ENCODE results near the gene TRHDE. TPM values are rescaled to one million over a fixed set of nuclear protein-coding genes. Genes with fewer than 3 reads are reported as not detected.

TRHDE gene, protein sequence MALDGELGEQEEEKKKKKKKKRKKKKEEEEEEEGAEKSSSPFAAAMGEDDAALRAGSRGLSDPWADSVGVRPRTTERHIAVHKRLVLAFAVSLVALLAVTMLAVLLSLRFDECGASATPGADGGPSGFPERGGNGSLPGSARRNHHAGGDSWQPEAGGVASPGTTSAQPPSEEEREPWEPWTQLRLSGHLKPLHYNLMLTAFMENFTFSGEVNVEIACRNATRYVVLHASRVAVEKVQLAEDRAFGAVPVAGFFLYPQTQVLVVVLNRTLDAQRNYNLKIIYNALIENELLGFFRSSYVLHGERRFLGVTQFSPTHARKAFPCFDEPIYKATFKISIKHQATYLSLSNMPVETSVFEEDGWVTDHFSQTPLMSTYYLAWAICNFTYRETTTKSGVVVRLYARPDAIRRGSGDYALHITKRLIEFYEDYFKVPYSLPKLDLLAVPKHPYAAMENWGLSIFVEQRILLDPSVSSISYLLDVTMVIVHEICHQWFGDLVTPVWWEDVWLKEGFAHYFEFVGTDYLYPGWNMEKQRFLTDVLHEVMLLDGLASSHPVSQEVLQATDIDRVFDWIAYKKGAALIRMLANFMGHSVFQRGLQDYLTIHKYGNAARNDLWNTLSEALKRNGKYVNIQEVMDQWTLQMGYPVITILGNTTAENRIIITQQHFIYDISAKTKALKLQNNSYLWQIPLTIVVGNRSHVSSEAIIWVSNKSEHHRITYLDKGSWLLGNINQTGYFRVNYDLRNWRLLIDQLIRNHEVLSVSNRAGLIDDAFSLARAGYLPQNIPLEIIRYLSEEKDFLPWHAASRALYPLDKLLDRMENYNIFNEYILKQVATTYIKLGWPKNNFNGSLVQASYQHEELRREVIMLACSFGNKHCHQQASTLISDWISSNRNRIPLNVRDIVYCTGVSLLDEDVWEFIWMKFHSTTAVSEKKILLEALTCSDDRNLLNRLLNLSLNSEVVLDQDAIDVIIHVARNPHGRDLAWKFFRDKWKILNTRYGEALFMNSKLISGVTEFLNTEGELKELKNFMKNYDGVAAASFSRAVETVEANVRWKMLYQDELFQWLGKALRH
- total RNA-seq = not detected in 2 replicates

DNA sequence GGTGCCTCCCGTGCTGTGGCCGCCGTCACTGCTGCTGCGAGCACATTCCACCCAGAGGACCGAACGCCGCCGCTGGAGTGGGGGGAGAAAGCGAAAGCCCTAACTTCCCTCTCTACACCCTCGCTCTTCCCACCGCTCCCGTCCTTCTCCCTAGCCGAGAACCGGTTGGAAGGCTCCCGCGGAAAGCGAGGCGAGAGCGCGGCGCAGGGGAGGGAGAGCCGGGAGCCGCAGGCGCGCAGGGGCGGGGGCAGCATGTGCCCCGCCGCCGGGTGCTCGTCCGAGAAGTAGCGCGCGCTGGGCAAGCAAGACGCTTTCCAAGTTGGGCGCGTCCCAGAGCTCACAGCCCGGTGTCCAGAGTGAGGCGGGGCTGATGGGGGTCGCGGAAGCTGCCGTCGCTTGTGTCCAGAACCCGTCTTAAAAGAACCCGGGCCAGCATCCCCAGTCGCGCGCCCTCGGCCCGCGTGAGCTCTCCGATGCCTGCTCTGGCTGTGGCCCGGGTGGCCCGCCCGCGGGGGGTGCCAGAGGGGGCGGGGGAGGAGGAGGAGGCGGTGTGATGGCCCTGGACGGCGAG lies at the start of gene TRHDE:
Gene TRHDE, plus strand, starts transcription at position 280 of the 571 bp plus-strand sequence. Its CDS starts 274 bp downstream, at position 554.
- intact Hi-C loops (cut with micrococcal nuclease) = no loop called here

DNA sequence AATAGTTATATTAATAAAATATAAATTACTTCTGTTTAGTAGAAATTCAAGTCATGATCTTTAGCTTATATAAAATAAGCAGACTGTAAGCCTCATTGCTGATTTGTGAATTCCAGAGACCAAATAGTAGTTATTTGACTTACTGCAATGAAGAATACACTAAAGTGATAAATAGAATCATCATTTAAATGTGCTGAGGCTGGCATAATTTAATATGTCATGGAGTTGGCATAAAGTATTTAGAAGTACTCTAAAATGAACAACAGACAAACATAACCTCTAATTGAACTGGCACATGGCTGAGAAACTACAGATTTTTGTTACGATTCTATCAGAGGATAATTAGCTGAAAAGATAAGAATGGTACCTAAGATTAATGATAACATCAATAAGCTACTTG lies 45.7 kb upstream of the TRHDE start:
- intact Hi-C loops (cut with micrococcal nuclease) = no loop called here

DNA sequence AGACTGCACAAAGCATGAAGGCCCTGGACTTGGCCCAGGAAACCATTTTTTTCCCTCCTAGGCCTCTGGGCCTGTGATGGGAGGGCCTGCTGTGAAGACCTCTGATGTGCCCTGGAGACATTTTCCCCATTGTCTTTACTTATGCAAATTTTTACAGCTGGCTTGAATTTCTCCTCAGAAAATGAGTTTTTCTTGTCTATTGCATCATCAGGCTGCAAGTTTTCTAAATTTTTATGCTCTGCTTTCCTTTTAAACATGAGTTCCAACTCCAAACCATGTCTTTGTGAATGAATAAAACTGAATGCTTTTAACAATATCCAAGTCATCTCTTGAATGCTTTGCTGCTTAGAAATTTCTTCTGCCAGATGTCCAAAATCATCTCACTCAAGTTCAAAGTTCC lies 43.7 kb upstream of the TRHDE start:
- intact Hi-C loops (cut with micrococcal nuclease) = no loop called here

DNA sequence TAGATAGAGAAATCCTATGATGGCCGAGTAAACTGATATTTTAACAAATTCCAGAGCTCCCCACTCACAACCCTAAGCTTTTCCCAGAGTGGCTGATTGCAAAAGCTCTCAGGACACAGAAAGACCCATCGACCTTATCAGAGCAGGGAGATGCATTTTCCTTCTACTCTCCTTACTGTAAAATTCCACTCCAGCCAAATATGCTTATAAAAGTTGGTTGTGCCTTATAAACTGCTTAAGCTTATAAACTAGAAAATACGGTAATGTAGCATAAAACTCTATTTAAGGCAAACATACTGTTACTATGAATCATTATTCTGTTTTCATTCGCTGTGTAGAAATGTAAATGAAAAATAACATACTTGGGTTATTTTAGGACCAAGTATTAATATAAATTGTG lies 41.6 kb upstream of the TRHDE start:
- intact Hi-C loops (cut with micrococcal nuclease) = no loop called here

DNA sequence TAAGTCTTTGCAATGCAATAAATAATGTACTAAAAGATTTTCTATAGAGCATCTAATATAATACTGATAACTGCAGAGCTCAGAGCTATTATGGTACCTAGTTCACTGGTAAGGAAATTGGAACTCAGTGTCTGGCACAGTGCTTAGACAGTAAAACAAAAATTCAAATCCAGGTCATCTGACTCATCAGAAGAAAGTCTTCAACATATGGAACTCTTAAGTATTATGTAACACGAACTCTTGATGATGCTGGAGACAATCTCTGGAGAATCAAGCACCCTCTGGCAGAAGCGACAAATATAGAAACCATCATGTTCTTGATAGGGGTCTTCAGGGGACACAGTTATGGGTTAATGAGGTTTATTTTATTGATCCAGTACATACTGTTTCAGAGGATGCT lies 37.3 kb upstream of the TRHDE start:
- intact Hi-C loops (cut with micrococcal nuclease) = no loop called here

DNA sequence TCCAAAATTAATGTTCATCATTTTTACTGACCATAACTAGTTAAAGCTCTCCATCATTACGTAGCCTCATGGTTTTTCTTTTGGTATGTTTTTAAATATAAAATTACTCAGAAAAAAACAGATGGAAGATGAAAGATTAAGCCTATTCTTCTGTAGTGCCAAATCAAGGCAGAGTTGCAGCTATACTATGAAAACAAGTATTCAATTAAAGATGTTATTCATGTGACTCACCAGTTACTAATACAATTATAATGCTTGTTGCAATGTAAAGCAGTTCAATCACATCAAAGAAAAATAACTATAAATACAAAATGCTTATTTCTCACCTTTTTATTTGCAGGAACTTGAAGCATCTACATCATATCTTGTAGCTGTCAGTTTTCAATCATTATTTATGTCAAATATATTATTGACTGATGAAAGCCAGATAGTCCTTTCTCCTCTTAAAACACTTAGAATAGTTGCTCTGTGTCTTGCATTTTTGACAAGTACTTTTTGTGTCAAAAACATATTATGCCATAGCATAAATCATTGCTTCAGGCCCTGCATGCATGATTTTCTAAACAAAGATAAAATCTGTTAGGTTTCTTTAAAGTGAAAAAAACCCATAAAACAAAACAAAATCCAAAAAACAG lies 36.0 kb upstream of the TRHDE start:
- intact Hi-C loops (cut with micrococcal nuclease) = no loop called here

DNA sequence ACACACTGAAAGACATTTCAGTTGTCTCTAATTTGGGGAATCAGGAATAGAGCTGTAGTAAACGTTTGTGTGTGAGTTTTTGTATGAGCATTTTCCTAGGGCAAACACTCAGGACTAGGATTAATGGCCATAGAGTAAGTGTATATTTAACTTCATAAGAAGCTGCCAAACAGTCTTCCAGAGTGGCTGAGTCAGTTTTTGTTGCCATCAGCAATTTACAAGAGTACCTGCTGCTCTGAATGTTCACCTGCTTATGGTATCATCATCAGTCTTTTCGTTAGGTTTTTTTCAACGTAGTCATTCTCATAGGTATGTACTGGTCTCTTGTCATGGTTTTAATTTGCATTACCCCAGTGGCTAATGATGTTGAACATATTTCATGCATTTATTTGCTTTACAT lies 30.6 kb upstream of the TRHDE start:
- intact Hi-C loops (cut with micrococcal nuclease) = no loop called here

DNA sequence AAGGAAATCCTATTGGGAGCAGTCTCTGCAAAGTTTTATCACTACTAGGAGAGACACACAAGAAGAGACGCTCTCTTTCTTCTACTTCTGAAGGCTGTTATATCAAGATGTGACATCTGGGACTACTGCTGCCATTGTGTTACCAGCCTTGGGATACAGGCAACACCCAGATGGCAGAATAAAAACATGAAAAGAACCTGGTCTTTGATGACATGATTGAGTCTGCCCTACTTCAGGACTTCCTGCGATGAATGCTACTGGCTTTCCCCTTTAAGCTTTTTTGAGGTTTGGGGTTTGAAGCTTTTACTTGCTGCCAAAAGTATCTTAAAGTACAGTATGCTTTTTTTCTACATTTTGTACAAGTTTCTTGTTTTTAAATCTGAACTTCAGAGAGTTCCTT lies 29.2 kb upstream of the TRHDE start:
- intact Hi-C loops (cut with micrococcal nuclease) = no loop called here

DNA sequence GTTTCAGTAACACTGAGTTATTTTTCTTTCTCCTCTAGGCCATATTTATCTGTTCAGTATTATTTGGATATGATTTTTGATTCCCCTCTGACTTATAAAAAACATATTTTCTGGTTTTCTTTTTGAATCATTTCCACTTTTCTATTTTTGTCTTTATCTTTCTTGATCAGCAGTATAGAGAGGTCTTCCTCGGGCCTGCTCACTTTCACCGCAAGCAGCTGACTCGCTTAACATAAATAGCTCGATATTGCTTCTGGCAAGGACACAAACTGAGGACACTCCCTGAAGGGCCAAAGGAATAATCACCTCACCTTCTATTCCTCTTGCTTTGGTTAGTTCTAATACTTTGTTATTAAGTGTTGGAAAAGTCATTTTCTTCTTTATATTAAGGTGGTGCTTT lies 25.8 kb upstream of the TRHDE start:
- intact Hi-C loops (cut with micrococcal nuclease) = no loop called here

DNA sequence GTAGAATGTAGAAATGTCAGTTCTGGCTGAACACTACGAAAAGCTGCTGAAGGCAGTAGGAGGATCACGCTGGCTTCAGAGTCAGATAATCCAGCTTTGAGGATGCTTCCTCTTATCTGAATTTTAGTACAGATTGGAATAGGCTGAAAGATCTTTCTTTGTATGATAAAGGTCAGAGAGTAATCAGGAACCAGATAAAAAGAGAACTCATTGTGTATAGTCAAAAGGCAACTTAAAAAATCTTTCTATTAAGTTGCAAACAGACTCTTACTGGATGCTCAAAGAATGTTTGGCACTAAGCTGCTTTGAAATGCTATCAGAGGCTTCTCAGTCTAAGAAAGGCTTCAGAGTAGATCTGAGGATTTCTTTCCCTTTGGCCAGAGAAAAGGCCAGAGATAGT lies 21.8 kb upstream of the TRHDE start:
- intact Hi-C loops (cut with micrococcal nuclease) = no loop called here

DNA sequence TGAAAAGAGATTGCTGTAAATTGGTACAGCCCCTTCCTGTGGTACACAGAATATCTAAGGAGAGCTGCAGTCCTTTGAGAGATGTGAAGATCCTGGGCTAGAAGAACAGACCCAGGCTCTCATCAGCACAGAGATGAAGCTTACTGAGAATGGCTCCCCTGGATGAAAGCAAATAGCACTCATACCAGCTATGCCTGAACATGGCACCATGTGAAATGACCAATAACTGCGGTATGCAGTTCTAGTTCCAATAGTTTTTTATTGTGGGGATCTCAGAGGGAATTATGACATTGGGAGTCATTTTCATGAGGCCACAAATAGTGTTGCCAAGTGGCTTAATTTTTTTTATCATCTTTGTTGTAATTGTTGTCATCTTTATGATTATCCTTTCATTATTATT lies 15.4 kb upstream of the TRHDE start:
- intact Hi-C loops (cut with micrococcal nuclease) = no loop called here

DNA sequence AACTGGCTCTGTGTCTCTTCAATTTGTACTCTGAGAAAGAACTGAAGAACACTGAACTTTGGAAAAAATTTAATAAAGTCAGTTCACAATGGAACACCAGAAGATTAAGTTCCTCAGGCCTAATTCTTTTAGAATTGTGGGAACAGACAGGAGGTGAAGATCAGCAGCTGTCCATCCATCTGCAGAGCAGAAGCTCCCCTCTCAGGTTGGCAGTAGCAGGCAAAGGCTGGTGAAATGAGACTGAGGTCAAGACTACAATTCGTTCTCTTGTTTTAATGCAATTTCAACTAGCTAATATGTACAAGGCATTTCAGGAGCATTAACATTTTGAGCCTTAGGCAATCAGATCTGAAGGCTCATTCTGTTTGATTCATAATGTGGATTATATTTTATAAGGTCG lies 10.3 kb upstream of the TRHDE start:
- intact Hi-C loops (cut with micrococcal nuclease) = no loop called here

DNA sequence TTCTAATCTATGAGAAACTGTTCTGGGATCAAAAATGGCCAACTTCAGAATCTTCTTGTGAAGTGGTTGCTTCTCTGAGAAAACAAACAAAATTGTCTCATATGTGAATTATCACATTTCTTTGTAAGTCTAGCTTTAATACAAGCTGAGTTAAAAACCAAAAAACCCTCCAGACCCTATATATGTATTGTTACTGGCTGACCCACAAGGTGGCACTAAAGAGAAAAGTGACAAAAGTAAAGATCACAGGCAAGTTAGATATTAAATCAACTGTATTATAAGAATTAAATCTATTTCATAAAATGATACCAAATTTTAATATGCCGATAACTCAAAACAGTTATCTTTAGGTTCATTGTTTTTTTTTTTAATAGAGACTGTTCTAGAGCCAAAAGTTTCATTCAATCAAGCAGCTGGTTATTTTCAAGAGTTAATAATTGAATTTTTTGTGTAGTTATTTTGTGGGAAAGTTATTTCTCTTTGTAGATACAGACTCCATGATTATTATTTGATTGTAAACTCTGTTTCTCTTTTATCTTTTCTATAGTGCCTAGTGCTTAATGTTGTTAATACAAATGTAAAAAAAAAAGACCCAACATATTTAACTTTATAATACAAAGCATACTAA lies 7.5 kb upstream of the TRHDE start:
- intact Hi-C loops (cut with micrococcal nuclease) = no loop called here

DNA sequence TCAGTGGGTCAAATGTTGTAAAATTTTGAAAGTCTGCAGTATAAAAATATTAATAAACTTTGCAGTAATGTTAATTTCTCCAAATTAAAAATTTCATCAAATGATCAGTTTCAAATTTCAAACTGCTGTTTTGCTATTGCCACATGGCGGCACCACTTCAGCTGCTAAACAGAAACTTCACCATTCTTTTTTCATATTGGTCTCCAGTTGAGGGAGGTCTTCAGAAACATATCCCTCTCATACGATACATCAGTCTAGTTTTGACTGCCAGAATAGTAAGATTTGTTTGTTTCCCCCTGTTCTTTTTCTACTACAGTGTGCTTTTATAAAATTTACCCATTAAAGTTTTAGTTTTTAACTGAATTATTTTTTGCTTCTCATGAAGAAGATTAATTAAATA lies 4.2 kb upstream of the TRHDE start:
- intact Hi-C loops (cut with micrococcal nuclease) = no loop called here

DNA sequence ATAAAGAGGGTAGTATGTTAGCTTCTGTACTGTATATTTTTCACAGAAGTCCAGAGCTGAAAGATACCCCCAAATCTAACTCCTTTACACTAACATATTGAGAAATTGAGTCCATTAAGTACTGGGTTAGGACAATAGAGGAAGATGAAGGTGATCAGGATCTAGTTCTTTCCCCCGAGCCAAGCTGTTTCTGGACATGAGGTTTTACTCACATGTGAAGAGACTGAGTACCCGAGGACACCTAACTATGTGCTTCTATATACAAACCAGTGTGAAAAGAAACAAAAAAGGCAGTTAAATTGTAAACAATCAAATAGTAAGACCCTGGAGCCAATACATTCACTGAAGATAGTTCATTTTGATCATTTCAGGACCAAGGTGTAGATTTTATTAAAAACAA lies 3.8 kb upstream of the TRHDE start:
- intact Hi-C loops (cut with micrococcal nuclease) = no loop called here

DNA sequence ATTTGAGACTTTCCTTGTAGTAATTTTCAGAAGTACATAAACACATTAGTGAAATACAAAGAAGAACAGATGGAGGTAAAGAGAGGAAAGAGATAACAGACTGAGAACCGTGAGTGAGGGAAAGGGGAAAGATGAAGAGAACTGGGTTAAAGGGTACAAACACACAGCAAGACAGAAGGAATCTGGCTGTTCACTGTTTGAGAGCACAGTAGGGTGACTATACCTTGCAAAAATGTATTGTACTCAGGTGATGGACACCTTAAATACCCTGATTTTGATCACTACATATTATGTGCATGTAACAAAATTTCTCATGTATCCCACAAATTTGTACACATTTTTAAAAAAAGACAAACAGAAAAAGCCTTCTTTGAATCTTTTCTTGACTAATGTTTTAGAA lies 2.7 kb upstream of the TRHDE start:
- intact Hi-C loops (cut with micrococcal nuclease) = no loop called here

DNA sequence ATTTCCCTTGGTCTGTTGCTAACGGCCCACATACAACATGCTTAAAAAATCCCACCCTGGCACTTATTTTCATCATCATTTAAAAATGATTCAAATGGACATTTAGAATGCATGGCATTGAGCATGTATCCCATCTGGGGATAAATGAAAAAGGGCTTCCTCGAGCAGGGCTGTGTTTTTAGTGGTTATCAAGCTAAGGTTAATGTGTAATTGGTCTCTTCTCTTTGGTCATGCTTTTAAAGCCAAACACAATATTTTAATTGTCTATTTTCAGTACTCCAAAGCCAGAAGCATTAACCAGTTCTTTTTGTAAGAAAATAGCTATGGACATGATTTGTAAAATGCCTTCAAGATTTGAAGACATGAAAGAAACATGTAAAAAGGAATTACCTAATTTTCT lies 1.9 kb upstream of the TRHDE start:
- intact Hi-C loops (cut with micrococcal nuclease) = no loop called here

DNA sequence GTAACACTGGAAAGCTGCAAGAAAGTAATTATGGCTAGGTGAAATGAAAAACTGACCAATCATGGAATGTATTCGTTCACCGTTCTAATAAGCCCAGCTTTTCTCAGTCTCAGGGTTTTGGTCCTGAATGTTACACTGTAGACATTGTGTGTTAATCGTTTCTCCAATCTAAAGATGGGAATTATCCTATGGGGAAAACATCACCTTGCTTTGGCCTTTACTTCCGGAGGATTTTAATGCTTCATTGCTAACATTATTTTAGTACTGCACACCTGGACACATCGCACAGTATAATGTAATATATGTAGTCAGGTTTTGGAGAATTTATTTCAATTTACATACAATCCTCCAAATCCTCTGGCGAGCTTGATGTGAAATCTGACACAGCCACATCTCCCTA lies 1.2 kb upstream of the TRHDE start:
- intact Hi-C loops (cut with micrococcal nuclease) = no loop called here

DNA sequence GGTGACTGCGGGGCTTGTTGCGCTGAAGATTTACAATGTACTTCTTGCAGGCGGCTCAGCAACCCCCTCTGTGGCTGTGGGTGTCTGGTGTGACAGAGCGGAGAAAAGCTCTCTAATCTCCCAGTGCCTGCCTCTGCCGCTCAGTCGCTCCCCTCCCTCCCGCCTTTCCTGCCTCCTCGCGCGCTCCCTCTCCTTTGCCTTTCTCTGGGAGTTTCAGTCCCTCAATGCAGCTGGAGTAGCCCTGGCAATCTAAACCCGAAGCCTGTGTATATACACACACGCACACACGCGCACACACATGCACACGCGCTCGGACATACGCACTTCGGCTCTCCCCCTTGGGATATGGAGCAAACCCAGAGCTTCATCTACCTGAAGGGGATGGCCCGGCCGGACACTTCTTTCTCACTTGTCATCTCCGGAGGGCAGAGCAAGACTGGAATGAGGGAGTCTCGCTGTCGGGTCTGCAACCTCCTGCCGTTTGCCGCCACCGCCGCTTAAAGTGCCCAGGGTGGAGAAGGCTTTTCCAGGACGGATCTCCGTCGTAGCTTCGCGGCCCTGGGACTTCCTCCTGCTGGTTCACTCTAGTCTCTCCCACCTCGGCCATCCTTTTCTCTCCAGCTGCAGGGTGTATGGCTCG lies 599 bp upstream of the TRHDE start:
- intact Hi-C loops (cut with micrococcal nuclease) = no loop called here

DNA sequence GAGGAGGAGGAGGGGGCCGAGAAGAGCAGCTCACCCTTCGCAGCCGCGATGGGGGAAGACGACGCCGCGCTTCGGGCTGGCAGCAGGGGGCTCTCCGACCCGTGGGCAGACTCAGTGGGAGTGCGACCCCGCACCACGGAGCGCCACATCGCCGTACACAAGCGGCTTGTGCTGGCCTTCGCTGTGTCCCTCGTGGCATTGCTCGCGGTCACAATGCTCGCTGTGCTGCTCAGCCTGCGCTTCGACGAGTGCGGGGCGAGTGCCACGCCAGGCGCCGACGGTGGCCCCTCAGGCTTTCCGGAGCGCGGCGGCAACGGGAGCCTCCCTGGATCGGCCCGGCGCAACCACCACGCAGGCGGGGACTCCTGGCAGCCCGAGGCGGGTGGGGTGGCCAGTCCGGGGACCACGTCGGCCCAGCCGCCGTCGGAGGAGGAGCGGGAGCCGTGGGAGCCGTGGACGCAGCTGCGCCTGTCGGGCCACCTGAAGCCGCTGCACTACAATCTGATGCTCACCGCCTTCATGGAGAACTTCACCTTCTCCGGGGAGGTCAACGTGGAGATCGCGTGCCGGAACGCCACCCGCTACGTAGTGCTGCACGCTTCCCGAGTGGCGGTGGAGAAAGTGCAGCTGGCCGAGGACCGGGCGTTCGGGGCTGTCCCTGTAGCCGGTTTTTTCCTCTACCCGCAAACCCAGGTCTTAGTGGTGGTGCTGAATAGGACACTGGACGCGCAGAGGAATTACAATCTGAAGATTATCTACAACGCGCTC lies 745 bp downstream of the TRHDE start:
- intact Hi-C loops (cut with micrococcal nuclease) = no loop called here
